SK-N-SH (cell line): ENCODE results near the gene LSM4. TPM values are rescaled to one million over a fixed set of nuclear protein-coding genes. Genes with fewer than 3 reads are reported as not detected.

Experiments
- CTCF ChIA-PET: fragments of 300-600, 350-600 bp; formaldehyde crosslinking; extraction: SDS; loops from one replicate; lab custom pipeline; 2021; lab: Yijun Ruan, JAX
- POLR2A ChIA-PET: fragments of 350-600 bp; sonication (Branson Sonifier 250); formaldehyde crosslinking; extraction: SDS; loops from one replicate; lab custom pipeline; 2020; ENCODE audit warnings: antibody characterized with exemption, inconsistent platforms; lab: Yijun Ruan, JAX
- DNase-seq: peaks from one replicate; pipeline ENCODE4 v3.0.0; 2012
- H2AFZ ChIP-seq: fragments of 200-600 bp; sonication (generic); 2 replicates; pipeline ENCODE4 v1.8.1; 2016; ENCODE audit warnings: antibody characterized with exemption, mild to moderate bottlenecking, low read depth
- H3F3A ChIP-seq: fragments of 200-600 bp; sonication (generic); replicated peaks from 2 replicates; pipeline ENCODE3; 2016; ENCODE audit warnings: antibody characterized with exemption, mild to moderate bottlenecking; ENCODE audit not compliant: insufficient read depth
- H3K27ac ChIP-seq, 2 experiments: fragments of 200-500 bp in 1 of 2; fragments of 200-600 bp in 1 of 2; sonication (Bioruptor generic) in 1 of 2; sonication (generic), shearing (Covaris generic) in 1 of 2; 2 replicates each; pipeline versions ENCODE4 v1.5.1 to v1.6.1; 2014 to 2016; ENCODE audit warnings: low read depth in 2 of 2, inconsistent platforms in 1 of 2, low read length in 1 of 2, mild to moderate bottlenecking in 1 of 2, mixed read lengths in 1 of 2
- H3K27me3 ChIP-seq: fragments of 200-600 bp; sonication (generic), shearing (Covaris generic); 2 replicates; pipeline ENCODE4 v1.6.1; 2016; ENCODE audit warnings: mixed run types; ENCODE audit not compliant: insufficient read depth
- H3K36me3 ChIP-seq, 2 experiments: fragments of 200-500 bp in 1 of 2; fragments of 200-600 bp in 1 of 2; sonication (Bioruptor generic) in 1 of 2; sonication (generic) in 1 of 2; replicated peaks in 1 of 2; 2 replicates each; pipeline versions ENCODE3 to v1.5.1; 2014 to 2016; ENCODE audit warnings: low read length in 1 of 2, mild to moderate bottlenecking in 1 of 2; ENCODE audit not compliant: insufficient read depth in 2 of 2, control insufficient read depth in 1 of 2
- H3K4me1 ChIP-seq, 2 experiments: fragments of 200-500 bp in 1 of 2; fragments of 200-600 bp in 1 of 2; sonication (Bioruptor generic) in 1 of 2; sonication (generic), shearing (Covaris generic) in 1 of 2; 2 replicates each; pipeline versions ENCODE4 v1.5.1 to v1.6.1; 2014 to 2016; ENCODE audit warnings: low read depth in 1 of 2, low read length in 1 of 2, mixed run types in 1 of 2; ENCODE audit not compliant: insufficient read depth in 2 of 2, control insufficient read depth in 1 of 2
- H3K4me2 ChIP-seq: fragments of 200-600 bp; sonication (generic), shearing (Covaris generic); 2 replicates; pipeline ENCODE4 v1.6.1; 2017; ENCODE audit warnings: mixed run types
- H3K4me3 ChIP-seq, 2 experiments: fragments of 200-500 bp in 1 of 2; fragments of 200-600 bp in 1 of 2; sonication (Bioruptor generic) in 1 of 2; sonication (generic), shearing (Covaris generic) in 1 of 2; 2 replicates each; pipeline versions ENCODE4 v1.5.1 to v1.8.1; 2014 to 2016; ENCODE audit warnings: low read depth in 2 of 2, inconsistent platforms in 1 of 2, low read length in 1 of 2, mild to moderate bottlenecking in 1 of 2, mixed read lengths in 1 of 2, moderate library complexity in 1 of 2
- H3K79me2 ChIP-seq: fragments of 200-600 bp; sonication (generic); 2 replicates; pipeline ENCODE4 v1.8.1; 2017; ENCODE audit warnings: mild to moderate bottlenecking; ENCODE audit not compliant: insufficient read depth
- H3K9ac ChIP-seq: fragments of 200-600 bp; sonication (generic); 2 replicates; pipeline ENCODE4 v1.6.1; 2017; ENCODE audit warnings: mixed run types
- H3K9me2 ChIP-seq: fragments of 200-600 bp; sonication (generic); 2 replicates; pipeline ENCODE4 v1.6.1; 2017; ENCODE audit warnings: mixed run types
- H3K9me3 ChIP-seq: fragments of 200-600 bp; sonication (generic); 2 replicates; pipeline ENCODE4 v1.6.1; 2017; ENCODE audit warnings: mixed run types, mild to moderate bottlenecking, moderate library complexity
- H4K20me1 ChIP-seq: fragments of 200-600 bp; sonication (generic); 2 replicates; pipeline ENCODE4 v1.6.1; 2017; ENCODE audit warnings: mild to moderate bottlenecking, mixed run types; ENCODE audit not compliant: insufficient read depth
- CHD2 ChIP-seq: fragments of 150-350 bp; IDR thresholded peaks from 2 replicates; pipeline ENCODE4 v1.6.1; 2018; ENCODE audit warnings: low read length; ENCODE audit not compliant: partially characterized antibody
- ELF1 ChIP-seq: IDR thresholded peaks from 2 replicates; pipeline ENCODE4 v1.4.0; 2012
- EZH2phosphoT487 ChIP-seq: fragments of 200-600 bp; sonication (generic); IDR thresholded peaks from 2 replicates; pipeline ENCODE4 v1.6.1; 2017; ENCODE audit warnings: low read depth, mixed run types, mild to moderate bottlenecking, antibody characterized with exemption, moderate library complexity, borderline replicate concordance
- FOXJ3 ChIP-seq: sonication (generic); formaldehyde crosslinking; IDR thresholded peaks from 2 replicates; pipeline ENCODE4 v1.5.1; 2020; ENCODE audit warnings: mild to moderate bottlenecking, missing genetic modification reagents
- MXI1 ChIP-seq: IDR thresholded peaks from 2 replicates; pipeline ENCODE4 v1.6.1; 2012; ENCODE audit warnings: mild to moderate bottlenecking, low read depth, low read length, improper control_type of control experiment
- NRF1 ChIP-seq: IDR thresholded peaks from 2 replicates; pipeline ENCODE4 v1.6.1; 2012; ENCODE audit warnings: low read depth, mild to moderate bottlenecking, low read length
- RAD21 ChIP-seq: IDR thresholded peaks from 2 replicates; pipeline ENCODE4 v1.6.1; 2012; ENCODE audit warnings: mild to moderate bottlenecking, low read length
- RCOR1 ChIP-seq: fragments of 150-350 bp; IDR thresholded peaks from 2 replicates; pipeline ENCODE4 v1.6.1; 2017; ENCODE audit warnings: antibody characterized with exemption, low read length
- YY1 ChIP-seq: IDR thresholded peaks from 2 replicates; pipeline ENCODE4 v1.4.0; 2012; ENCODE audit warnings: low read depth, mild to moderate bottlenecking
- WGBS: methylation state at CpG from one replicate; pipeline ENCODE4 v1.1.6; 2017; ENCODE audit warnings: low lambda C conversion rate; 5-methylcytosine and 5-hydroxymethylcytosine counted together
- polyA plus RNA-seq, 3 experiments: library from polyadenylated mRNA; depleted of rRNA; stranded (reverse); fragments of >200 nt; gene quantifications; 2 replicates each; pipeline ENCODE4 v1.2.3, GENCODE V29; 2012
- TF ChIP-seq, protein P1 (sequence below): IDR thresholded peaks from 2 replicates; pipeline ENCODE4 v1.6.1; 2012; ENCODE audit warnings: mild to moderate bottlenecking, low read depth, low read length, moderate library complexity
- TF ChIP-seq, protein P2 (sequence below): fragments of 150-350 bp; IDR thresholded peaks from 2 replicates; pipeline ENCODE4 v1.6.1; 2017; ENCODE audit warnings: antibody characterized with exemption, low read length, low read depth, borderline replicate concordance

LSM4 gene
- polyA plus RNA-seq, 1 of the 3 experiments (the other 2 are of a cell fraction): 277 TPM

DNA sequence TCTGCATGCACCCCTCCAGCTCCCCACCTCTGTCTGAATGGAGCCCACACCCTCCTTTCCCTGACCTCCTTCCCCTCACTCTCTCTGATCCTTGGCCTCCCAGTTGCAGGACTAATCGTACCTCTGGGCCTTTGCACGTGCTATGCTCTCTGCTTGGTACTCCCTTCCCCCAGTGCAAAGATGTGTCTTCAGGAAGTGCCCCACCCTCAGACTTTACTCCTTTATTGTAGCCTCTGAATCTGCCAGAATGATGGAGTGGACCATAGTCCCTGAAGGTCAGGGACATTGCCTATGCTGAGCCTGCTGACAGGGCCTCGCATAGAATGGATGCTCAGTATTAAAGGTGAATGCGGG is 40.1 kb downstream of the LSM4 start:
- Histone ChIP-seq H3K9ac (peak overlapping the region; percentile 98), H3K4me2 (peak overlapping the region; percentile 94), H3K9me3 (no peaks in the 10 kb centered on the region), H2AFZ (no peak overlapping the region), H3K79me2 (peaks cover 34% of the 10 kb centered on the region), H3K4me1 (peaks cover 9 to 16% of the 10 kb centered on the region in 2 experiments; a peak in 3 of 4 replicates), H3K27me3 (no peaks in the 10 kb centered on the region), H3K27ac (peak overlapping the region; percentile 99 to 100), H3F3A (peaks cover 19% of the 10 kb centered on the region), H3K9me2 (no peaks in the 10 kb centered on the region), H4K20me1 (peaks cover 25% of the 10 kb centered on the region), H3K36me3 (peaks cover 4 to 12% of the 10 kb centered on the region in 2 experiments), H3K4me3 (peak overlapping the region; percentile 52 to 63; a peak in 3 of 4 replicates)
- POLR2A ChIA-PET: interaction anchor here (3.5 to 6.1 kb wide), 3 partner anchors 9 to 39 kb away, joined by 50 to 112 read pairs (median 97); partner anchors contain the start of gene LSM4
- CTCF ChIA-PET: interaction anchor here (4.9 to 13.0 kb wide), 2 partner anchors 9 to 45 kb away, joined by 67 to 216 read pairs; no protein-coding TSS in a partner anchor
- no peak for DNase-seq
- 94% methylated on average over 4 of the region's 4 CpGs for WGBS
- TF ChIP-seq, protein P1, sequence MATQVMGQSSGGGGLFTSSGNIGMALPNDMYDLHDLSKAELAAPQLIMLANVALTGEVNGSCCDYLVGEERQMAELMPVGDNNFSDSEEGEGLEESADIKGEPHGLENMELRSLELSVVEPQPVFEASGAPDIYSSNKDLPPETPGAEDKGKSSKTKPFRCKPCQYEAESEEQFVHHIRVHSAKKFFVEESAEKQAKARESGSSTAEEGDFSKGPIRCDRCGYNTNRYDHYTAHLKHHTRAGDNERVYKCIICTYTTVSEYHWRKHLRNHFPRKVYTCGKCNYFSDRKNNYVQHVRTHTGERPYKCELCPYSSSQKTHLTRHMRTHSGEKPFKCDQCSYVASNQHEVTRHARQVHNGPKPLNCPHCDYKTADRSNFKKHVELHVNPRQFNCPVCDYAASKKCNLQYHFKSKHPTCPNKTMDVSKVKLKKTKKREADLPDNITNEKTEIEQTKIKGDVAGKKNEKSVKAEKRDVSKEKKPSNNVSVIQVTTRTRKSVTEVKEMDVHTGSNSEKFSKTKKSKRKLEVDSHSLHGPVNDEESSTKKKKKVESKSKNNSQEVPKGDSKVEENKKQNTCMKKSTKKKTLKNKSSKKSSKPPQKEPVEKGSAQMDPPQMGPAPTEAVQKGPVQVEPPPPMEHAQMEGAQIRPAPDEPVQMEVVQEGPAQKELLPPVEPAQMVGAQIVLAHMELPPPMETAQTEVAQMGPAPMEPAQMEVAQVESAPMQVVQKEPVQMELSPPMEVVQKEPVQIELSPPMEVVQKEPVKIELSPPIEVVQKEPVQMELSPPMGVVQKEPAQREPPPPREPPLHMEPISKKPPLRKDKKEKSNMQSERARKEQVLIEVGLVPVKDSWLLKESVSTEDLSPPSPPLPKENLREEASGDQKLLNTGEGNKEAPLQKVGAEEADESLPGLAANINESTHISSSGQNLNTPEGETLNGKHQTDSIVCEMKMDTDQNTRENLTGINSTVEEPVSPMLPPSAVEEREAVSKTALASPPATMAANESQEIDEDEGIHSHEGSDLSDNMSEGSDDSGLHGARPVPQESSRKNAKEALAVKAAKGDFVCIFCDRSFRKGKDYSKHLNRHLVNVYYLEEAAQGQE: no peak
- TF ChIP-seq CHD2: no peak
- no peak for TF ChIP-seq EZH2phosphoT487
- TF ChIP-seq YY1: no peak
- no peak for TF ChIP-seq RCOR1
- no peak for TF ChIP-seq FOXJ3 (CRISPR knock-in tag)
- no peak for TF ChIP-seq NRF1
- TF ChIP-seq, protein P2, sequence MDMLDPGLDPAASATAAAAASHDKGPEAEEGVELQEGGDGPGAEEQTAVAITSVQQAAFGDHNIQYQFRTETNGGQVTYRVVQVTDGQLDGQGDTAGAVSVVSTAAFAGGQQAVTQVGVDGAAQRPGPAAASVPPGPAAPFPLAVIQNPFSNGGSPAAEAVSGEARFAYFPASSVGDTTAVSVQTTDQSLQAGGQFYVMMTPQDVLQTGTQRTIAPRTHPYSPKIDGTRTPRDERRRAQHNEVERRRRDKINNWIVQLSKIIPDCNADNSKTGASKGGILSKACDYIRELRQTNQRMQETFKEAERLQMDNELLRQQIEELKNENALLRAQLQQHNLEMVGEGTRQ: no peak
- no peak for TF ChIP-seq MXI1
- no peak for TF ChIP-seq RAD21
- TF ChIP-seq ELF1: no peak
